Muscle of leg (tissue), 11 donors: ENCODE measurements around the gene MUC2. TPM values are rescaled to one million over a fixed set of nuclear protein-coding genes. Genes with fewer than 3 reads are reported as not detected.

Experiments used
- DNase-seq: peaks from one replicate; pipeline ENCODE4 v3.0.0; 2013
- H3K27ac ChIP-seq: one replicate; pipeline ENCODE4 v1.5.1; 2013; ENCODE audit warnings: mild to moderate bottlenecking, low read length, control low read depth
- H3K27me3 ChIP-seq: one replicate; pipeline ENCODE4 v1.6.1; 2013; ENCODE audit warnings: low read length; ENCODE audit not compliant: control insufficient read depth, insufficient read depth
- H3K36me3 ChIP-seq: one replicate; pipeline ENCODE4 v1.6.1; 2013; ENCODE audit warnings: low read length; ENCODE audit not compliant: control insufficient read depth, insufficient read depth
- H3K4me1 ChIP-seq: one replicate; pipeline ENCODE4 v1.6.1; 2013; ENCODE audit warnings: low read length; ENCODE audit not compliant: control insufficient read depth, insufficient read depth
- H3K4me3 ChIP-seq: one replicate; pipeline ENCODE4 v1.5.1; 2013; ENCODE audit warnings: low read length, control low read depth
- H3K9me3 ChIP-seq: replicated peaks from 2 replicates; pipeline ENCODE4 v1.6.1; 2013; ENCODE audit warnings: low read depth, low read length; ENCODE audit not compliant: control insufficient read depth
- WGBS: methylation state at CpG from one replicate; pipeline ENCODE4 v1.1.5; 2013; ENCODE audit warnings: missing lambda C conversion rate; ENCODE audit not compliant: insufficient coverage; 5-methylcytosine and 5-hydroxymethylcytosine counted together
- polyA plus RNA-seq, 8 donors: library from polyadenylated mRNA; unstranded; fragments of 120-200 nt; gene quantifications; one replicate each; pipeline versions ENCODE4 v1.2.1 to v1.2.3, GENCODE V29; 2013; ENCODE audit warnings: inconsistent platforms in 1 of 8, low replicate concordance in 1 of 8; ENCODE audit not compliant: insufficient read length in 8 of 8, insufficient read depth in 1 of 8
- total RNA-seq: library from RNA; stranded (reverse); fragments of 120-200 nt; gene quantifications from one replicate; pipeline ENCODE4 v1.2.4, GENCODE V29; 2013

Gene MUC2
- total and polyA plus RNA-seq, 9 donors = 0.01 to 2.2 (median 0.04) TPM; not detected in 3

GRCh38 chr11:1082728-1083620 lies 8.3 kb downstream of the MUC2 start:
- Histone ChIP-seq H3K36me3 (no peaks in the 10 kb centered on the region), H3K4me1 (no peaks in the 10 kb centered on the region), H3K9me3 (no peaks in the 10 kb centered on the region), H3K27ac (no peak overlapping the region), H3K27me3 (no peaks in the 10 kb centered on the region), H3K4me3 (no peak overlapping the region)
- no peak for DNase-seq
- WGBS = 65% methylated on average over 30 of the region's 33 CpGs

GRCh38 chr11:1083621-1084551 lies 9.2 kb downstream of the MUC2 start:
- 74% methylated on average over 33 of the region's 34 CpGs for WGBS
- Histone ChIP-seq H3K27ac (no peak overlapping the region), H3K27me3 (no peaks in the 10 kb centered on the region), H3K36me3 (no peaks in the 10 kb centered on the region), H3K9me3 (no peaks in the 10 kb centered on the region), H3K4me1 (no peaks in the 10 kb centered on the region), H3K4me3 (no peak overlapping the region)
- no peak for DNase-seq

GRCh38 chr11:1084561-1085439 lies 10.1 kb downstream of the MUC2 start:
- Histone ChIP-seq H3K27me3 (no peaks in the 10 kb centered on the region), H3K36me3 (no peaks in the 10 kb centered on the region), H3K27ac (no peak overlapping the region), H3K4me3 (no peak overlapping the region), H3K4me1 (no peaks in the 10 kb centered on the region), H3K9me3 (no peaks in the 10 kb centered on the region)
- no peak for DNase-seq
- WGBS = 70% methylated on average over 49 of the region's 49 CpGs

GRCh38 chr11:1085440-1086170 lies 10.9 kb downstream of the MUC2 start:
- Histone ChIP-seq H3K27ac (no peak overlapping the region), H3K4me3 (no peak overlapping the region), H3K27me3 (no peaks in the 10 kb centered on the region), H3K36me3 (no peaks in the 10 kb centered on the region), H3K4me1 (no peaks in the 10 kb centered on the region), H3K9me3 (no peaks in the 10 kb centered on the region)
- 74% methylated on average over 24 of the region's 26 CpGs for WGBS
- no peak for DNase-seq

DNA sequence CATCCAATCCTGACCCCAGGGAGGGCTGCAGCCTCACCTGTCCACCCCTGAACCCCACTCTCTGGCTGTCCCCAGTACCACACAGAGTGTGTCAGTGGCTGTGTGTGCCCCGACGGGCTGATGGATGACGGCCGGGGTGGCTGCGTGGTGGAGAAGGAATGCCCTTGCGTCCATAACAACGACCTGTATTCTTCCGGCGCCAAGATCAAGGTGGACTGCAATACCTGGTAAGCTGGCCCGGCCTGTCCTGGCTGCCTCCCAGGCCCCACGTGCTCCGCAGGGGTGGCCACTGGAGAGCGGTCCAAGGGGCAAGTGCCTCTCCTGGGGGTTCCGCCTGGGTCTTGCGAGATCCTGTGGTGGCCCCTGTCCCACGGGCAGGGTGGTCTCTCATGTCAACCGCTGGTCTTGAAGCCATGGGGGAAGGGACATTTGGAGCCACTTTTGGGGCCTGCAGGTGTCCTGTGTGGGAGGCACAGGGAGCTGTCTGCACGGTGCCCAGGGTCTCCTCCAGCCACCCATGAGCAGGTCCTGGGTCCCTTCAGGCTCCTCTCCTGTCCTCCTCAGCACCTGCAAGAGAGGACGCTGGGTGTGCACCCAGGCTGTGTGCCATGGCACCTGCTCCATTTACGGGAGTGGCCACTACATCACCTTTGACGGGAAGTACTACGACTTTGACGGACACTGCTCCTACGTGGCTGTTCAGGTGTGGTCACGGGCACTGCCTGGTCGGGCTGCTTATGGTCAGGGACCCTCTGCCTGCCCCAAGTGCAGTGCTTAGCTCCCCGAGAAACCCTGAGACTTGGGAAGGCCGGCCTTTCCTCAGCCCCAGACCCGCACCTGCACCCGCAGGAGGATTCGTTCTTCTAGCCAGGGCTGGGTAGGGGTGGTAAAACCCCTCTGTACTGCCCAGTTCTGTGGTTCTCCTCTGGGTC lies 11.8 kb downstream of the MUC2 start:
- no peak for DNase-seq
- WGBS = 88% methylated on average over 27 of the region's 31 CpGs
- H3K36me3 ChIP-seq = no peaks in the 10 kb centered on the region
- H3K27me3 ChIP-seq = no peaks in the 10 kb centered on the region
- H3K9me3 ChIP-seq = no peaks in the 10 kb centered on the region
- H3K4me3 ChIP-seq = no peak overlapping the region
- H3K4me1 ChIP-seq = no peaks in the 10 kb centered on the region
- no peak overlapping the region for H3K27ac ChIP-seq

GRCh38 chr11:1087279-1087960 lies 12.7 kb downstream of the MUC2 start:
- no peaks in the 10 kb centered on the region for H3K36me3 ChIP-seq
- H3K27me3 ChIP-seq = no peaks in the 10 kb centered on the region
- DNase-seq = no peak
- H3K9me3 ChIP-seq = no peaks in the 10 kb centered on the region
- no peak overlapping the region for H3K27ac ChIP-seq
- H3K4me3 ChIP-seq = no peak overlapping the region
- no peaks in the 10 kb centered on the region for H3K4me1 ChIP-seq
- 90% methylated on average over 17 of the region's 17 CpGs for WGBS

DNA sequence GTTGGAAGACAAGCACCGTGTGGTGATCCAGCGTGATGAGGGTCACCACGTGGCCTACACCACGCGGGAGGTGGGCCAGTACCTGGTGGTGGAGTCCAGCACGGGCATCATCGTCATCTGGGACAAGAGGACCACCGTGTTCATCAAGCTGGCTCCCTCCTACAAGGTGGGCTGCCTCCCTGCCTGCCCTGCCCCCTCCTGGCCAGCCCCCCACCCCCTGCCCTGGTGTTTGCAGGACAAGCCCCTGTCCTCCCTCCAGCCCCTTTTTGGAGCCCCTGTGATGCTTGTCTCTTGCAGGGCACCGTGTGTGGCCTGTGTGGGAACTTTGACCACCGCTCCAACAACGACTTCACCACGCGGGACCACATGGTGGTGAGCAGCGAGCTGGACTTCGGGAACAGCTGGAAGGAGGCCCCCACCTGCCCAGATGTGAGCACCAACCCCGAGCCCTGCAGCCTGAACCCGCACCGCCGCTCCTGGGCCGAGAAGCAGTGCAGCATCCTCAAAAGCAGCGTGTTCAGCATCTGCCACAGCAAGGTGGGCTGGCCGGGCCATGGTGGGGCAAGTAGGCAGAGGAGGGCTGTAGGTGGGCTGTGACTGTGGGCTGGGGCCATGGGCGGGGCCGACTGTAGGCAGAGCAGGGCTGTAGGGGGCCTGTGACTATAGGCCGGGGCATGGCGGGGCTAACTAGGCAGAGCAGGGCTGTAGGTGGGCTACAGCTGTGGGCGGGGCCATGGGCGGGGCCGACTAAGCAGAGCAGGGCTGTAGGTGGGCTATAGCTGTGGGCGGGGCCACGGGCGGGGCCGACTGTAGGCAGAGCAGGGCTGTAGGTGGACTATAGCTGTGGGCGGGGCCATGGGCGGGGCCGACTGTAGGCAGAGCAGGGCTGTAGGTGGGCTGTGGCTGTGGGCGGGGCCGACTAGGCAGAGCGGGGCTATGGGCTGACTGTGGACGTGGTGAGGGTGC lies 13.6 kb downstream of the MUC2 start:
- Histone ChIP-seq H3K4me1 (no peaks in the 10 kb centered on the region), H3K27me3 (no peaks in the 10 kb centered on the region)
- DNase-seq = no peak

More for the DNA sequence above, 13.6 kb downstream of the MUC2 start:
- Histone ChIP-seq H3K27ac (no peak overlapping the region), H3K9me3 (no peaks in the 10 kb centered on the region), H3K4me3 (no peak overlapping the region), H3K36me3 (no peaks in the 10 kb centered on the region)
- 88% methylated on average over 19 of the region's 40 CpGs for WGBS
